KOPT-K1 (cell line): ENCODE results near the gene CTCF.
"Not testable (repeated sequence)": the region's sequence is repeated elsewhere in the genome, so short reads cannot be mapped to it uniquely, and the experiment has no call there.

Experiments
- H3K27ac ChIP-seq: fragments of 200-600 bp; sonication (generic); 2 replicates; pipeline ENCODE4 v1.5.1; 2016; ENCODE audit warnings: antibody characterized with exemption, mild to moderate bottlenecking, low read depth, low read length; ENCODE audit not compliant: poor library complexity, severe bottlenecking
- H3K36me3 ChIP-seq: fragments of 200-600 bp; sonication (generic); 2 replicates; pipeline ENCODE4 v1.5.1; 2017; ENCODE audit warnings: antibody characterized with exemption, mild to moderate bottlenecking, low read length, moderate library complexity; ENCODE audit not compliant: insufficient read depth
- H3K9me3 ChIP-seq: fragments of 200-600 bp; sonication (generic); 2 replicates; pipeline ENCODE4 v1.5.1; 2017; ENCODE audit warnings: antibody characterized with exemption, low read length, mild to moderate bottlenecking; ENCODE audit not compliant: insufficient read depth, poor library complexity, severe bottlenecking

Gene CTCF

GRCh38 chr16:67529582-67530012, 32.7 kb upstream of the CTCF start:
- H3K36me3 ChIP-seq: no peaks in the 10 kb centered on the region
- no peaks in the 10 kb centered on the region for H3K9me3 ChIP-seq
- H3K27ac ChIP-seq: peak overlapping the region; percentile 45

- peak overlapping the region; percentile 5 for H3K27ac ChIP-seq
- no peaks in the 10 kb centered on the region for H3K36me3 ChIP-seq
- no peaks in the 10 kb centered on the region for H3K9me3 ChIP-seq
These were observed 32.0 kb upstream of the CTCF start for GRCh38 chr16:67530013-67530939.

- no peaks in the 10 kb centered on the region for H3K9me3 ChIP-seq
- no peaks in the 10 kb centered on the region for H3K36me3 ChIP-seq
- peak overlapping the region; percentile 5 for H3K27ac ChIP-seq
These were observed 31.1 kb upstream of the CTCF start for GRCh38 chr16:67531247-67531646.

GRCh38 chr16:67533024-67533560, 29.2 kb upstream of the CTCF start:
- no peak overlapping the region for H3K27ac ChIP-seq
- H3K9me3 ChIP-seq: no peaks in the 10 kb centered on the region
- no peaks in the 10 kb centered on the region for H3K36me3 ChIP-seq

- not testable (repeated sequence) for H3K27ac ChIP-seq, H3K9me3 ChIP-seq, H3K36me3 ChIP-seq
These were observed 28.3 kb upstream of the CTCF start for GRCh38 chr16:67533987-67534386.

GRCh38 chr16:67534431-67534830, 27.9 kb upstream of the CTCF start:
- Histone ChIP-seq H3K9me3 (no peaks in the 10 kb centered on the region), H3K27ac (no peak overlapping the region), H3K36me3 (0 out of 2 replicates have a peak, but pooled peaks cover 3% of the 10 kb centered on the region)

- H3K9me3 ChIP-seq: no peaks in the 10 kb centered on the region
- no peak overlapping the region for H3K27ac ChIP-seq
- H3K36me3 ChIP-seq: peaks cover 10% of the 10 kb centered on the region; the same call in 1 of the 2 replicates
These were observed 27.1 kb upstream of the CTCF start for GRCh38 chr16:67535201-67535600.

GRCh38 chr16:67537270-67537635, 25.1 kb upstream of the CTCF start:
- H3K9me3 ChIP-seq: no peaks in the 10 kb centered on the region
- H3K27ac ChIP-seq: peak overlapping the region; percentile 70

GRCh38 chr16:67537636-67538591, 24.4 kb upstream of the CTCF start:
- peaks cover 33% of the 10 kb centered on the region for H3K36me3 ChIP-seq
- no peaks in the 10 kb centered on the region for H3K9me3 ChIP-seq
- H3K27ac ChIP-seq: peak overlapping the region; percentile 70

More at GRCh38 chr16:67537270-67537635, 25.1 kb upstream of the CTCF start:
- peaks cover 31% of the 10 kb centered on the region for H3K36me3 ChIP-seq

GRCh38 chr16:67538666-67539101, 23.6 kb upstream of the CTCF start:
- Histone ChIP-seq H3K36me3 (peaks cover 41% of the 10 kb centered on the region), H3K9me3 (no peaks in the 10 kb centered on the region), H3K27ac (peak overlapping the region; percentile 70)

- no peak overlapping the region for H3K27ac ChIP-seq
- H3K36me3 ChIP-seq: peaks cover 47% of the 10 kb centered on the region
These were observed 23.1 kb upstream of the CTCF start for GRCh38 chr16:67539271-67539670.

GRCh38 chr16:67539691-67540635, 22.4 kb upstream of the CTCF start:
- H3K27ac ChIP-seq: no peak overlapping the region
- peaks cover 53% of the 10 kb centered on the region for H3K36me3 ChIP-seq

More at GRCh38 chr16:67539271-67539670, 23.1 kb upstream of the CTCF start:
- no peaks in the 10 kb centered on the region for H3K9me3 ChIP-seq

GRCh38 chr16:67540756-67541155, 21.6 kb upstream of the CTCF start:
- Histone ChIP-seq H3K27ac (no peak overlapping the region), H3K36me3 (peaks cover 61% of the 10 kb centered on the region), H3K9me3 (no peaks in the 10 kb centered on the region)

More at GRCh38 chr16:67539691-67540635, 22.4 kb upstream of the CTCF start:
- no peaks in the 10 kb centered on the region for H3K9me3 ChIP-seq
